GM23338 (cell line): Measurements from ENCODE around the gene AKAP8L. TPM values are rescaled to one million over a fixed set of nuclear protein-coding genes. Genes with fewer than 3 reads are reported as not detected.

ENCODE experiments used
- ATAC-seq: fragments of 200-7000 bp; cut with Tn5 transposase; 3 replicates; pipeline ENCODE4 v1.9.1; 2020
- DNase-seq: peaks from one replicate; pipeline ENCODE4 v3.0.0-alpha.2; 2015; ENCODE audit warnings: low spot score
- H2AFZ ChIP-seq: fragments of 200-600 bp; sonication (generic); 2 replicates; pipeline ENCODE4 v1.8.0; 2016; ENCODE audit warnings: antibody characterized with exemption, mild to moderate bottlenecking, moderate library complexity
- H3F3A ChIP-seq: fragments of 200-600 bp; sonication (generic); replicated peaks from 2 replicates; pipeline ENCODE4 v1.8.0; 2017; ENCODE audit warnings: antibody characterized with exemption, mixed run types, low read depth
- H3K27ac ChIP-seq: fragments of 200-600 bp; sonication (generic); 2 replicates; pipeline ENCODE4 v1.6.1; 2016; ENCODE audit warnings: low read depth
- H3K27me3 ChIP-seq: fragments of 200-600 bp; sonication (generic); 2 replicates; pipeline ENCODE4 v1.8.0; 2016; ENCODE audit warnings: mild to moderate bottlenecking, mixed run types, moderate library complexity; ENCODE audit not compliant: insufficient read depth
- H3K36me3 ChIP-seq: fragments of 200-600 bp; sonication (generic); 2 replicates; pipeline ENCODE4 v1.8.0; 2016; ENCODE audit warnings: mild to moderate bottlenecking; ENCODE audit not compliant: insufficient read depth
- H3K4me1 ChIP-seq: fragments of 200-600 bp; sonication (generic); 2 replicates; pipeline ENCODE4 v1.8.0; 2016; ENCODE audit warnings: mild to moderate bottlenecking, moderate library complexity; ENCODE audit not compliant: insufficient read depth
- H3K4me2 ChIP-seq: fragments of 200-600 bp; sonication (generic); 2 replicates; pipeline ENCODE4 v1.7.1; 2017; ENCODE audit warnings: mixed run types
- H3K4me3 ChIP-seq: fragments of 200-600 bp; sonication (generic); 2 replicates; pipeline ENCODE4 v1.6.1; 2016; ENCODE audit warnings: mixed run types
- H3K79me2 ChIP-seq: fragments of 200-600 bp; sonication (generic); replicated peaks from 2 replicates; pipeline ENCODE4 v1.8.0; 2017; ENCODE audit warnings: mild to moderate bottlenecking; ENCODE audit not compliant: insufficient read depth
- H3K9me2 ChIP-seq: fragments of 200-600 bp; sonication (generic); 2 replicates; pipeline ENCODE4 v1.8.0; 2017; ENCODE audit not compliant: insufficient read depth
- H4K20me1 ChIP-seq: fragments of 200-600 bp; sonication (generic); replicated peaks from 2 replicates; pipeline ENCODE4 v1.8.0; 2017; ENCODE audit warnings: mild to moderate bottlenecking; ENCODE audit not compliant: insufficient read depth
- H3K27ac Mint-ChIP-seq: 2 replicates; pipeline ENCODE4 v1.8.0; 2020; ENCODE audit warnings: inconsistent platforms, mild to moderate bottlenecking, moderate library complexity, mixed read lengths
- H3K27me3 Mint-ChIP-seq: 3 replicates; pipeline ENCODE4 v1.8.0; 2022; ENCODE audit warnings: low read depth, mild to moderate bottlenecking, moderate library complexity, mixed read lengths, inconsistent platforms; ENCODE audit not compliant: insufficient read depth, poor library complexity
- H3K36me3 Mint-ChIP-seq: 3 replicates; pipeline ENCODE4 v1.8.0; 2021; ENCODE audit warnings: low read depth, mild to moderate bottlenecking, inconsistent platforms, moderate library complexity, mixed read lengths
- H3K4me1 Mint-ChIP-seq: 3 replicates; pipeline ENCODE4 v1.8.0; 2020; ENCODE audit warnings: mild to moderate bottlenecking, inconsistent platforms, mixed read lengths
- H3K4me3 Mint-ChIP-seq: 3 replicates; pipeline ENCODE4 v1.8.0; 2021; ENCODE audit warnings: moderate library complexity, mild to moderate bottlenecking, inconsistent platforms, mixed read lengths
- H3K9me3 Mint-ChIP-seq: 3 replicates; pipeline ENCODE4 v1.8.0; 2020; ENCODE audit warnings: moderate library complexity, mild to moderate bottlenecking, inconsistent platforms, mixed read lengths
- CTCF ChIP-seq, 2 experiments: fragments of 200-600 bp in 1 of 2; sonication (generic) in 1 of 2; conservative IDR thresholded peaks; 2 replicates each; pipeline versions ENCODE4 v1.5.1 to v1.6.1; 2016 to 2017; ENCODE audit warnings: antibody characterized with exemption in 2 of 2, low read depth in 2 of 2, mild to moderate bottlenecking in 2 of 2, moderate library complexity in 1 of 2
- ETS1 ChIP-seq: IDR thresholded peaks from 2 replicates; pipeline ENCODE4 v1.6.1; 2016; ENCODE audit warnings: antibody characterized with exemption
- JUNB ChIP-seq: IDR thresholded peaks from one replicate; pipeline ENCODE4 v1.6.1; 2016; ENCODE audit warnings: antibody characterized with exemption; ENCODE audit not compliant: unreplicated experiment
- POLR2AphosphoS5 ChIP-seq: IDR thresholded peaks from 2 replicates; pipeline ENCODE4 v1.6.1; 2016; ENCODE audit warnings: antibody characterized with exemption, low read depth
- REST ChIP-seq: IDR thresholded peaks from one replicate; pipeline ENCODE4 v1.6.1; 2018; ENCODE audit warnings: antibody characterized with exemption; ENCODE audit not compliant: unreplicated experiment
- STAT1 ChIP-seq: IDR thresholded peaks from one replicate; pipeline ENCODE4 v1.6.1; 2016; ENCODE audit warnings: antibody characterized with exemption; ENCODE audit not compliant: unreplicated experiment
- ZNF331 ChIP-seq: fragments of 250-450 bp; sonication (Bioruptor Pico); IDR thresholded peaks from 2 replicates; pipeline ENCODE4 v1.5.0; 2020; ENCODE audit warnings: low read depth, mild to moderate bottlenecking, moderate library complexity
- ZNF462 ChIP-seq: fragments of 250-450 bp; sonication (Bioruptor Pico); IDR thresholded peaks from 2 replicates; pipeline ENCODE4 v1.5.0; 2020; ENCODE audit warnings: mild to moderate bottlenecking, moderate library complexity
- polyA plus RNA-seq: library from polyadenylated mRNA; unstranded; fragments of >200 nt; fragmentation: Nextera tagmentation; extraction: Ambion mirVana; gene quantifications from 2 replicates; pipeline ENCODE4 v1.2.1, GENCODE V29; 2016
- total RNA-seq: library from RNA; depleted of rRNA; stranded (reverse); fragments of >200 nt; shearing (Covaris generic); gene quantifications from 2 replicates; pipeline ENCODE4 v1.2.3, GENCODE V29; 2014

The AKAP8L gene
- total and polyA plus RNA-seq, 2 experiments from 2014 or later, result 78.8 to 165 TPM

GRCh38 chr19:15445227-15445605 lies 26.4 kb upstream of the AKAP8L start (continued):
- TF ChIP-seq POLR2AphosphoS5 (no peak), JUNB (no peak), CTCF (conservative IDR thresholded peaks at IDR 0.05; ENCODE audit: low read depth in 2 of 2) (no peak), STAT1 (no peak), REST (no peak)

- no peaks in the 10 kb centered on the region for H3K79me2 ChIP-seq
- TF ChIP-seq POLR2AphosphoS5 (no peak), CTCF (conservative IDR thresholded peaks at IDR 0.05; ENCODE audit: low read depth in 2 of 2) (no peak), STAT1 (no peak), ZNF331 (no peak), ZNF462 (CRISPR knock-in tag) (no peak), ETS1 (no peak)
- no peak overlapping the region for H3K27ac Mint-ChIP-seq
- ATAC-seq, result no peak
- 0 out of 2 replicates have a peak, but pooled peaks cover 4% of the 10 kb centered on the region for H3F3A ChIP-seq
- H3K27me3 Mint-ChIP-seq, result peaks cover 8% of the 10 kb centered on the region
- H3K36me3 ChIP-seq, result no peaks in the 10 kb centered on the region
- no peak overlapping the region for H3K4me2 ChIP-seq
- H3K4me1 ChIP-seq, result peaks cover 6% of the 10 kb centered on the region
- no peaks in the 10 kb centered on the region for H3K27me3 ChIP-seq
- H2AFZ ChIP-seq, result no peak overlapping the region
- no peak for DNase-seq
- no peak overlapping the region for H3K4me3 Mint-ChIP-seq
- no peaks in the 10 kb centered on the region for H4K20me1 ChIP-seq
- peaks cover 7% of the 10 kb centered on the region for H3K4me1 Mint-ChIP-seq
- H3K9me3 Mint-ChIP-seq, result no peaks in the 10 kb centered on the region
- no peaks in the 10 kb centered on the region for H3K9me2 ChIP-seq
- no peak overlapping the region for H3K4me3 ChIP-seq
- no peaks in the 10 kb centered on the region for H3K36me3 Mint-ChIP-seq
- no peak overlapping the region for H3K27ac ChIP-seq
Observed at GRCh38 chr19:15444505-15445226, 25.9 kb upstream of the AKAP8L start.
